IPS-18c (cell line): ENCODE data around the gene PTPN2.
A peak's percentile ranks its signal among the peaks of the same experiment; 100 is the strongest.

Experiments
- H3K4me3 ChIP-seq: 2 replicates; pipeline ENCODE4 v1.7.0; 2013; ENCODE audit warnings: low read depth, mild to moderate bottlenecking, low read length, moderate library complexity; ENCODE audit not compliant: insufficient read depth
- H3K9me3 ChIP-seq: one replicate; pipeline ENCODE4 v1.6.1; 2013; ENCODE audit warnings: mild to moderate bottlenecking, low read length, moderate library complexity; ENCODE audit not compliant: control insufficient read depth, insufficient read depth

PTPN2 gene

GRCh38 chr18:12843420-12844350 lies 40.4 kb downstream of the PTPN2 start:
- Histone ChIP-seq H3K9me3 (no peaks in the 10 kb centered on the region), H3K4me3 (no peak overlapping the region)

- Histone ChIP-seq H3K9me3 (no peaks in the 10 kb centered on the region), H3K4me3 (no peak overlapping the region)
Measured at GRCh38 chr18:12842459-12843380, 41.3 kb downstream of the PTPN2 start.

GRCh38 chr18:12841070-12841469 lies 43.0 kb downstream of the PTPN2 start:
- H3K4me3 ChIP-seq = no peak overlapping the region

GRCh38 chr18:12840382-12840781 lies 43.7 kb downstream of the PTPN2 start:
- no peak overlapping the region for H3K4me3 ChIP-seq
- no peaks in the 10 kb centered on the region for H3K9me3 ChIP-seq

More at GRCh38 chr18:12841070-12841469, 43.0 kb downstream of the PTPN2 start:
- H3K9me3 ChIP-seq = no peaks in the 10 kb centered on the region

- no peak overlapping the region for H3K4me3 ChIP-seq
- H3K9me3 ChIP-seq = no peaks in the 10 kb centered on the region
Measured at GRCh38 chr18:12839526-12840196, 44.4 kb downstream of the PTPN2 start.

- no peak overlapping the region for H3K4me3 ChIP-seq
- no peaks in the 10 kb centered on the region for H3K9me3 ChIP-seq
Measured at GRCh38 chr18:12839057-12839525, 44.9 kb downstream of the PTPN2 start.

GRCh38 chr18:12838178-12838634 lies 45.8 kb downstream of the PTPN2 start:
- no peak overlapping the region for H3K4me3 ChIP-seq

GRCh38 chr18:12837747-12838146 lies 46.3 kb downstream of the PTPN2 start:
- Histone ChIP-seq H3K9me3 (no peaks in the 10 kb centered on the region), H3K4me3 (no peak overlapping the region)

More at GRCh38 chr18:12838178-12838634, 45.8 kb downstream of the PTPN2 start:
- H3K9me3 ChIP-seq = no peaks in the 10 kb centered on the region

GRCh38 chr18:12836551-12836950 lies 47.5 kb downstream of the PTPN2 start:
- Histone ChIP-seq H3K4me3 (no peak overlapping the region), H3K9me3 (no peaks in the 10 kb centered on the region)

- H3K4me3 ChIP-seq = no peak overlapping the region
- H3K9me3 ChIP-seq = no peaks in the 10 kb centered on the region
Measured at GRCh38 chr18:12828116-12829051, 55.7 kb downstream of the PTPN2 start.

GRCh38 chr18:12827588-12827987 lies 56.4 kb downstream of the PTPN2 start:
- H3K9me3 ChIP-seq = no peaks in the 10 kb centered on the region
- H3K4me3 ChIP-seq = no peak overlapping the region

GRCh38 chr18:12825230-12825629 lies 58.8 kb downstream of the PTPN2 start:
- no peak overlapping the region for H3K4me3 ChIP-seq
- no peaks in the 10 kb centered on the region for H3K9me3 ChIP-seq

GRCh38 chr18:12823892-12824291 lies 60.1 kb downstream of the PTPN2 start:
- no peaks in the 10 kb centered on the region for H3K9me3 ChIP-seq
- no peak overlapping the region for H3K4me3 ChIP-seq

- no peaks in the 10 kb centered on the region for H3K9me3 ChIP-seq
- H3K4me3 ChIP-seq = no peak overlapping the region
Measured at GRCh38 chr18:12821408-12821807, 62.6 kb downstream of the PTPN2 start.

GRCh38 chr18:12820506-12820905 lies 63.5 kb downstream of the PTPN2 start:
- H3K4me3 ChIP-seq = no peak overlapping the region
- H3K9me3 ChIP-seq = no peaks in the 10 kb centered on the region

GRCh38 chr18:12819841-12820240 lies 64.2 kb downstream of the PTPN2 start:
- Histone ChIP-seq H3K9me3 (no peaks in the 10 kb centered on the region), H3K4me3 (peak overlapping the region; percentile 17; the same call in 1 of the 2 replicates)
